Tibial nerve (tissue), 3 donors: Measurements from ENCODE around the gene CLDN11.

Experiments used
- POLR2A ChIP-seq, 2 donors: fragments of 450-650 bp; IDR thresholded peaks; one replicate each; pipeline ENCODE4 v1.6.1; 2017; ENCODE audit warnings: antibody characterized with exemption in 2 of 2, mild to moderate bottlenecking in 2 of 2, moderate library complexity in 2 of 2
- TF ChIP-seq, protein P1 (sequence below), 5 experiments: fragments of 200-600 bp in 3 of 5; fragments of 450-650 bp in 2 of 5; sonication (generic) in 3 of 5; IDR thresholded peaks; one replicate each; pipeline ENCODE4 v1.5.1; 2016 to 2019; ENCODE audit warnings: antibody characterized with exemption in 5 of 5, mild to moderate bottlenecking in 3 of 5, moderate library complexity in 2 of 5

- TF ChIP-seq, protein P1, sequence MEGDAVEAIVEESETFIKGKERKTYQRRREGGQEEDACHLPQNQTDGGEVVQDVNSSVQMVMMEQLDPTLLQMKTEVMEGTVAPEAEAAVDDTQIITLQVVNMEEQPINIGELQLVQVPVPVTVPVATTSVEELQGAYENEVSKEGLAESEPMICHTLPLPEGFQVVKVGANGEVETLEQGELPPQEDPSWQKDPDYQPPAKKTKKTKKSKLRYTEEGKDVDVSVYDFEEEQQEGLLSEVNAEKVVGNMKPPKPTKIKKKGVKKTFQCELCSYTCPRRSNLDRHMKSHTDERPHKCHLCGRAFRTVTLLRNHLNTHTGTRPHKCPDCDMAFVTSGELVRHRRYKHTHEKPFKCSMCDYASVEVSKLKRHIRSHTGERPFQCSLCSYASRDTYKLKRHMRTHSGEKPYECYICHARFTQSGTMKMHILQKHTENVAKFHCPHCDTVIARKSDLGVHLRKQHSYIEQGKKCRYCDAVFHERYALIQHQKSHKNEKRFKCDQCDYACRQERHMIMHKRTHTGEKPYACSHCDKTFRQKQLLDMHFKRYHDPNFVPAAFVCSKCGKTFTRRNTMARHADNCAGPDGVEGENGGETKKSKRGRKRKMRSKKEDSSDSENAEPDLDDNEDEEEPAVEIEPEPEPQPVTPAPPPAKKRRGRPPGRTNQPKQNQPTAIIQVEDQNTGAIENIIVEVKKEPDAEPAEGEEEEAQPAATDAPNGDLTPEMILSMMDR (IDR thresholded peaks at IDR 0.05): no peak
- no peak for TF ChIP-seq POLR2A (IDR thresholded peaks at IDR 0.05)
Observed at GRCh38 chr3:170482199-170482598, 63.5 kb downstream of the CLDN11 start.
